ENCODE measurements around the gene CTAG2.

The CTAG2 gene

GRCh38 chrX:154607370-154607769, 46.0 kb downstream of the CTAG2 start:
- no peak for DNase-seq (ENCODE audit: low read depth)
- H3K4me3 ChIP-seq (ENCODE audit: control insufficient read depth, low read depth, low read length), result no peak overlapping the region
- no peak for TF ChIP-seq CTCF (IDR thresholded peaks at IDR 0.05; ENCODE audit: control insufficient read depth, insufficient read depth, low read depth, low read length, missing control alignments)

GRCh38 chrX:154605566-154605965, 47.8 kb downstream of the CTAG2 start:
- DNase-seq (ENCODE audit: low read depth), result no peak
- no peak for TF ChIP-seq CTCF (IDR thresholded peaks at IDR 0.05; ENCODE audit: control insufficient read depth, insufficient read depth, low read depth, low read length, missing control alignments)
- no peak overlapping the region for H3K4me3 ChIP-seq (ENCODE audit: control insufficient read depth, low read depth, low read length)

GRCh38 chrX:154603438-154604430, 49.6 kb downstream of the CTAG2 start:
- TF ChIP-seq CTCF (IDR thresholded peaks at IDR 0.05; ENCODE audit: control insufficient read depth, insufficient read depth, low read depth, low read length, missing control alignments), result no peak
- DNase-seq (ENCODE audit: low read depth), result no peak
- H3K4me3 ChIP-seq (ENCODE audit: control insufficient read depth, low read depth, low read length), result no peak overlapping the region

- no peak for DNase-seq (ENCODE audit: low read depth)
- no peak for TF ChIP-seq CTCF (IDR thresholded peaks at IDR 0.05; ENCODE audit: control insufficient read depth, insufficient read depth, low read depth, low read length, missing control alignments)
- no peak overlapping the region for H3K4me3 ChIP-seq (ENCODE audit: control insufficient read depth, low read depth, low read length)
These were observed 50.5 kb downstream of the CTAG2 start for GRCh38 chrX:154602766-154603437.

- TF ChIP-seq CTCF (IDR thresholded peaks at IDR 0.05; ENCODE audit: control insufficient read depth, insufficient read depth, low read depth, low read length, missing control alignments), result no peak
- no peak for DNase-seq (ENCODE audit: low read depth)
These were observed 51.2 kb downstream of the CTAG2 start for GRCh38 chrX:154602226-154602625.

More at GRCh38 chrX:154602226-154602625, 51.2 kb downstream of the CTAG2 start:
- no peak overlapping the region for H3K4me3 ChIP-seq (ENCODE audit: control insufficient read depth, low read depth, low read length)

Measured in AG09309 (cell line).